ENCODE results near the gene SEC14L3.

The SEC14L3 gene

DNA sequence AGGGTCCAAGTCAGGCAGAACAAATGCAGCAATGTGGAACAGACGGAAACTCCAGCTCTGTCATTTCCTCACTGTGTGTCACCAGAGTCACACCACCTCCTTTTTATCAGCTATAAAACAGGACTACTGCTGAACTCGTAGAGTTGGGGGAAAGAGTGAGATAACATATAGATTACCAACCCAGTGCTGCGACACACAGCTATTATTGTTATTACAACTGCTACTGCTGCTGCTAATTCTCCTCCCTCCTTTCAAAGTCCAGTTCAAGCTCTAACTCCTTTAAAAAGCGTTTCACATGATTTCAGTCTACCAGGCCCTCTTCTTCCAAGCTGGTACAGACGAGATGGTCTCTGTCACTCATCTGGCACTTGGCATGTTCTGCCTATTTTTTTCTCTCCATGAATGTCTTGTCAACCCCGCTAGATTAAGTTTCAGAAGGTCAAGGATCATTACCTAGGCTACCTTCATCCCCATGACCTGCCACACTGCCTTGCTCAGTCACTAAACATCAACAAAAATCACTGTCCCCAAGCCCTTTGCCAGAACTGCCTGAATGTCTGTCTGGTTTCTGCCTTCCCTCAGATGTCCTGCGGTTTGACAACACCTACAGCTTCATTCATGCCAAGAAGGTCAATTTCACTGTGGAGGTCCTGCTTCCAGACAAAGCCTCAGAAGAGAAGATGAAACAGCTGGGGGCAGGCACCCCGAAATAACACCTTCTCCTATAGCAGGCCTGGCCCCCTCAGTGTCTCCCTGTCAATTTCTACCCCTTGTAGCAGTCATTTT, 49.9 kb downstream of the SEC14L3 start:
- no peak for DNase-seq

- no peak for DNase-seq
Measured at GRCh38 chr22:30420347-30421125, 51.3 kb downstream of the SEC14L3 start.

GRCh38 chr22:30416837-30417236, 55.0 kb downstream of the SEC14L3 start:
- DNase-seq = no peak

GRCh38 chr22:30416403-30416802, 55.4 kb downstream of the SEC14L3 start:
- DNase-seq = no peak

- no peak for DNase-seq
Measured at GRCh38 chr22:30414525-30415047, 57.2 kb downstream of the SEC14L3 start.

GRCh38 chr22:30413745-30414524, 57.9 kb downstream of the SEC14L3 start:
- DNase-seq = no peak

DNA sequence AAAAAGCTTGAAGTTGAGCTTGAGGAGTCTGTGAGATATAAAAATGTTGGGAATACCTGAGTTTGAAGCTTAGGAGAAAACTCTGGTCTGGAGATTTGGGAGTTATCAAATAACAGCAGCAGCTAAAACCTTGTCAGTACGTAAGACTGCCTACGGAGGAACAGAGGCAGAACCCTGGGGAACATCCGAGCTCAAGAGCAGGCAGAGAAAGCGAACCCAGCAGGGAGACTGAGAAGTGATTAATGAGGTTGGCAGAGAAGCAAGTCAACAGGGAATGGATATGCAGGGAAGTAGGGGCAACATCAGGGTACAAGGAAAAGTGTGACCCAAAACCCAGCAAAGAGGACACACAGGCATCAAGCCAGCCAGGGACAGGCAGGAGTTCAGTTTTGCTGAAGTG, 58.8 kb downstream of the SEC14L3 start:
- no peak for DNase-seq

- DNase-seq = no peak
Measured at GRCh38 chr22:30411780-30412179, 60.0 kb downstream of the SEC14L3 start.

Measured in central memory CD4-positive, alpha-beta T cell (primary cell).